Measurements from ENCODE around the gene CNKSR1.

- TF ChIP-seq SNAI2 (CRISPR knock-in tag; IDR thresholded peaks at IDR 0.05) (no peak), ARNTL (CRISPR knock-in tag; IDR thresholded peaks at IDR 0.05; ENCODE audit: borderline replicate concordance, low read depth) (no peak), ZFP30 (CRISPR knock-in tag; IDR thresholded peaks at IDR 0.05) (no peak), ZFP3 (CRISPR knock-in tag; IDR thresholded peaks at IDR 0.05) (no peak), ZNF70 (CRISPR knock-in tag; IDR thresholded peaks at IDR 0.05) (no peak), PATZ1 (CRISPR knock-in tag; IDR thresholded peaks at IDR 0.05; ENCODE audit: borderline replicate concordance) (no peak), CREB5 (CRISPR knock-in tag; IDR thresholded peaks at IDR 0.05; ENCODE audit: low read depth) (no peak), TOX (CRISPR knock-in tag; IDR thresholded peaks at IDR 0.05; ENCODE audit: borderline replicate concordance) (no peak), ISL1 (CRISPR knock-in tag; IDR thresholded peaks at IDR 0.05) (no peak), BACH2 (CRISPR knock-in tag; IDR thresholded peaks at IDR 0.05; ENCODE audit: borderline replicate concordance) (no peak), ESRRG (CRISPR knock-in tag; IDR thresholded peaks at IDR 0.05) (no peak), RARB (CRISPR knock-in tag; IDR thresholded peaks at IDR 0.05) (no peak), GLIS3 (CRISPR knock-in tag; IDR thresholded peaks at IDR 0.05) (no peak), ZC3H10 (CRISPR knock-in tag; IDR thresholded peaks at IDR 0.05) (no peak)
Observed at GRCh38 chr1:26130695-26131094, 46.6 kb upstream of the CNKSR1 start.

Measured in SK-N-SH treated with all-trans-retinoic acid at 6 μM for 48 hours (cell line).